Left hindlimb (tissue), 1 donor: ENCODE results near the gene ITGBL1.

Experiments
- DNase-seq: peaks from one replicate; pipeline ENCODE4 v3.0.0-alpha.2; 2018

ITGBL1 gene

DNA sequence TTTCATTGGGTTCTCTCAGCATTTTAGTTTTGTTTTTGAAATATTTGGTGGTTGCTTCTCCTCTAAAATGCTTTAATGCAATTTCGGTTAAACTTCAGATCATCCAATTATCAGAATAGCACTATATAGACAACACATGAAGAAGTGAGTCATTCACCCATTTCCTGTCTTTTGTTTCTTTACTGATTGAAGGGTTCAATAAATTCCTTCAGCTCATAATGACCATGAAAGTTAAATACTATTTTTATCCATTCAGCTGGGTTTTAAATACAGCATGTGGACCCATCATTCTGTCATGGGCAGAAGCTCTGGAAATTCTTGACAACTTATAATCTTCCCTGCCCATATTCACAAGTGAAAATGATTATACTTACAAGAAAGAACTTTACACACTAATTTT lies 187.2 kb downstream of the ITGBL1 start:
- DNase-seq = no peak

DNA sequence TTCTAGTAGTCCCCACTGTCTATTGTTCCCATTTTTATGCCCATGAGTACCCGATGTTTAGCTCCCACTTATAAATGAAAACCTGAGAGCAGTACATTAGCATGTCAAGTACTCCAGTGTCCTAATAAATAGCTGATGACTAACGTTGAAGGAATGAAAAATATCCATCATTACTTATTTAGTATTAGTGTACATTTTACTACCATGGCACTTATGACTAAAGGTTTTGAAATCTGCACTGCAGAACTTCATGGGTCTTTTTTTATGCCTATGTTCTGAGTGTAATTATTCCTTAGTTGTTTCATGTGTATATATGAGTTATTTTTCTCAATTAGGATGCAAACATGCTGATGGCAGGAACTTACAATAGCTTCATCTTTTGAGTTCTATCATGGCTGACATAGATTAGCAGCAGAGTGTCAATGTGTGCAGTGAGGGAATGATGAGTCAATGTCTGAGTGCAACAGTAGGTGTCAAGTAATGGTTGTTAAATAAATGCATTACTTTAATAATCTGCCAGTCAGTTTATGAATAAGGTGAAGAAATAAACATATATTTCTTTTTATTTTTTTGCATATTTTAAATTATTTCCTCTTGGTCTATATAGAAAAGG lies 188.4 kb downstream of the ITGBL1 start:
- DNase-seq = no peak

DNA sequence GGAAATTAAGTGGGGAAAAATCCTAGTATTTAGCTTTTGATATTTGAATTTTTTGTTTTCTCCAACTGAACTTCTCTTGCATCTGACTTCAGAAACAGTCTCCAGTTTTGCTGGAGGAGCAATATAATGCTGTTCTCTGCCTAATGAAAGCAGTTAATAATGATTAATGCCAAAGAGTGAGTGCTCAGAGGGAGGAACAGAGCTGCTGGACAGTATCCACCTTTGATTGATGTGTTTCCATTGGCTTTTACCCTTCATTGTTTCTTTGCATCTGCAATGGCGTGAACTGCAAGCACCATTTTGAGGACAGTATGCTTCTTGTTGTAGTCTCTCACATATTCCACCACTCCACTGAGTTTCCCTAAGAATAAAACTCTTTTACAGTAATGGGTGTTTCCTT lies 193.4 kb downstream of the ITGBL1 start:
- no peak for DNase-seq

DNA sequence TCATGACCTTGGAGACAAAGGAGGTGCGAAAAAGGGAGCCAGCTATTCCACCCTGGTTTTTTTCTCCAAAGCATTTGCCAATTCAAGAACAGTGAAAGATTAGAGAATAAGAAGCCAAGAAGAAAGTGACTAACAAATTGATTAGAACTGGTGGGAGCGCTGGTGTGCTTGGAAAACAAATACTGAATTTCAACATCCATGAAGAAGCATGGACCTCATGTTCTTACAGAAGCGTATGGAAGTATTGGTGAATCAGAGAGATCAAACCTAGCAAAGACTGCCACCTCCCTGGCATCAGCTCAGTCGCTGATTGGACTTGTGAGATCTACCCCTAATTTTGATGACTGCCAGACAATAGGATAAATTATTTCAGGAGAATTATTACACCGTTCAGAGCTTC lies 195.3 kb downstream of the ITGBL1 start:
- DNase-seq = no peak

DNA sequence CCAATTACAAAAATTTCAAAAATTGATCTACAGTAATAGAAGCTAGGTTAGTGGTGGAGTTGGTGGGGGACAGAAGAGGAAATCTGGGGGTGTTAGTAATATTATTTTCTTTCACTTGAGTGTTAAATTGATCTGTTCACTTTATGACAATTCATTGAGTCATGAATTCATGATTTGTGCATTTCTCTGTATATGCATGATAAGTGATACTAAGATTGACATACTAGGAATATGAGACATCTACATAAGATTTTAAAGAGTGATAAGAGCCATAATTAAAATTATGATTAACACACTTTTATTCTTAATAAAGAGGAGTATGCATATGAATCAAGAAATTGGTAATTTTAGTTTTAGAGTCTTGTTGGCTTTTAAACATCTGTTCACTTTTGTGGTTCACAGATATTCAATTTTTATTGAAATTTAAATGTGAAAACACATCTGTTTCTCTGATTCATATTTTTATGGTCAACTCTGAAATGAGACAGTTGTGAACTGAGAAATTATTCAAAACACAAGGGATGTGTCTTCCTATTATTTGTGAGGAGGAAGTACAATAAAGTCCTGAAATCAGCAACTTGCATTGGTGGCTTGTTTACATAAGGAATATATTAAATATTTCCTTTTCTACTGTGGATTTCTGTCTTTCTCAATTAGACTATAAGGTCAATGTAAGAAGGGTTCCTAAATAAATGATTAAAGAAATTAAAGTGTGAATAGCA lies 196.5 kb downstream of the ITGBL1 start:
- DNase-seq = no peak

DNA sequence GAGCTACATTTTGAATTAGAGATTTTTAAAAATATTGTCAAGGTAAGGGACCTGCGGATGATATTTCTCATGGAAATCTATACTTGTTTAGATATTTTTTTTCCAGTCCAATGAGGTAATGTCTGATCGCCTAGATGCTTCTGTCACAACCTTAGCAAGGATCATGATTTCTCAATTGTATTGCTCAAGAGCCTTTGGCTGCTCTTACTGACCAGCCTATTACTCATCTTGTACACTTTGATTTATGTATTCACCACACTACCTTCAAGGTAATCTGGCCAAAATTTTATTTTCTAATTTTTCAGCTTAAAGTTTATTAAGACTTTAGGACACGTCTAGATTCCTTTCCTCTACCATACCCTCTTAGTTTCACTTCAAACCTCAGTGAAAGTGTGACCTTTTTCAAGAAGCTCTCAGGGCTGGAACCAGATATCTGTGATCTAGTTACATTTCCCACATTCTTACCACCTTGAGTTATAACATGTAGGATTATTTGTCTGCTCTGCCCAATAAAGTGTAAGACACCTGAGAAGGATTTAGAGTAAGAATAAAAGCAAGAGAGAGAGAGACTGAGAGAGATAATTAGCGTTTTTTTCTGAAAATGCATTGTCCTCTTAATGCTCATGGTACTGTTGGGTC lies 197.1 kb downstream of the ITGBL1 start:
- no peak for DNase-seq

DNA sequence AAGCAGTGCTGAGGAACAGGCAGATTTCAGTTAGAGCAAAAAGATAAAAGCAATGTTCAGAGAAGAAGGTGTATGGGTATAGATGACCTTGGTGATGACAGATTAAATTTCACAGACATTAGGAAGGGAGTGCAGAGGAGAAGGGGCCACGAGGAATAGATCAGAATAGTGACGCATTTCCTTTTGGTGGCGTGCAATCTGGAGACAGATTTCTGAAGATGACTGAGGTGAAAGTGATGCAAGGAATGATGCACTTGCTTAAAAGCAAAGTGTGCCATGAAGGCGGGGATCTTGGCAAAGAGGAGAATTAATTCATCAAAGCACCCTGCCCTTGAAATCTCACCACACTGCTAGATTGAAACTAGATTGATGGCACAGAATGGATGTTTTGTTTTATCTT lies 202.4 kb downstream of the ITGBL1 start:
- DNase-seq = no peak

DNA sequence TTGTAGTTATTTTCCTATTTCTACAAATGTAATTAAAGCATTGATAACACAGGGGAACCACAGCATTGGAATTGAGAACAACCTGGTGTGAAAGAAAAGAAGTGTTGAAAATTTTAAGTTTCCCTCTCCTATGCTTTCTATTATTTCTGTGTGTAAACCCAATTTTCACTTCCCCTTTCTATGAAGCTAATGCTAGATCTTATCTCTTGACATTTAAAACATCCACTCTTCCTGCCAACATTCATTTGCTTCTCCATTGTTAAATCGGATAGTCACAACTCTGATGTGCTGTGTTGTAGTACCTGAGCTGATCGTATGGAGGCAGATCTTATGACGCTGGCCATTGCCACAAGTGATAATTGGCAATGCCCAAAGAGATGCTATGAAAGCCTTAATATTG lies 203.0 kb downstream of the ITGBL1 start:
- DNase-seq = no peak

DNA sequence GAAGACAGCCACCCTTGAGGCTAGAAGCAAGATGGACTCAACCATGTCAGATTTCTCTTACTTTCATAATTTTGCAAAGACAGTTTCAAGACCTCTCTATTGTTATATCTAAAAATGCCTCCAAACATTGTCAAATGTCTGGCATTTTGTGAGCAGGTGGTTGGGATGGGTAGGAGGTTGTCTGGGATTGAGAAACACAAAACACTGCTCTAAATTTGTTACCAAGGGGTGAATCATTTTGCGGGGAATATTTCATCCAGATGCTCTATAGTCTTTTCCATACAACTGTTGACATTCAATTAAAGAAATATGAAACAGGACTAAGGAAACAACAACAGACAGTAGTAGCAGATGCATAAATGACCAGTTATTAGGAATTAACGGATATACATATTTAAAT lies 208.2 kb downstream of the ITGBL1 start:
- no peak for DNase-seq

DNA sequence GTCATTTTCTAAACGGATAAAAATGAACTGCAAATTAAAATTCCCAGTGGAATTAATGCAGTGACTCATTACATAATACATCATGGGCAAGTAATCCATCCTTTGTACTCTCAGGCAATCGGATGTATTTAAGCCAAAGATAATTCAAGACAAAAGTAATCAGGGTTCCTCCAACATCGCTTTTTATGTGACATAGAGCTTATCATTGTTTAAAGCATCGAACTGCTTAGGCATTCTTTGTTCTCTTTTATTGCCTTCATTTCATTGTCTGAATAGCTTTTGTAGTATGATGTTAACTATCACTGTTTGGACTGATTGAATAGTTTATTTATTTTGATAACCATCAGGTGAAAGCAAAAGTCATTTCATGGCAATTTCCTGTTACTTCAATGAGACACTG lies 209.4 kb downstream of the ITGBL1 start:
- no peak for DNase-seq

DNA sequence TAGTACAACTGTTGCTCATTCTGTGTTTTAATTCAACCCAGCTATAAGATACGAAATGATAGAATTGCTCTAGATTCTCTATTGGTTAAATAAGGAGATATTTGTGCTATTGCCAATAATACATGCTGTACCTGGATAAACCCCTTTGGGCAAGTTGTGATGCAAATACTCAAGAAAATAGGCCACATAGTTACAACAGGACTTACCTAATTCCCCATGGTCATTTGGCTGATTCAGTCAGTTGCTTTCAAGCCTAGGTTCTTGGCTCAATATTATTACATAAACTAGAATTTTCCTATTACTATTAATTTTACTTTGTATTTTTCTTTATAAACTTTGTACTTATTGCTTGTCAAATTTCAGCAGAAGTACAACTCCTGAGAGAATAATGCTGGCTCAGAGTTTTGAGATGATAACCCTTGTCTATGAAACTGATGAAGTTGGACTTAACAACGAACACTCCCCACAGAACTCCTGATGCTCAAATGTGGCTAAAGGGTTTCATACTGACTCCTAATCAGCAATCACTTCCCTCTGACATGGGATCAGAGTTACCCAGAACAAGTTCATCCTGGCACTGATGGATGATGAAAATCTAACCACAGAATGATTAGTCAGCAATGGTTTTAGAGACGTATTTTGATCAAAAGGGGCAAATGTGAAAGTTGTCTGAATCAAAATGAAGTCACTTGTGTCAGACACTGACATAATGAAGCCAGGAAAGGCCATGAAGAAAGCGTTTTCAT lies 221.1 kb downstream of the ITGBL1 start:
- no peak for DNase-seq

DNA sequence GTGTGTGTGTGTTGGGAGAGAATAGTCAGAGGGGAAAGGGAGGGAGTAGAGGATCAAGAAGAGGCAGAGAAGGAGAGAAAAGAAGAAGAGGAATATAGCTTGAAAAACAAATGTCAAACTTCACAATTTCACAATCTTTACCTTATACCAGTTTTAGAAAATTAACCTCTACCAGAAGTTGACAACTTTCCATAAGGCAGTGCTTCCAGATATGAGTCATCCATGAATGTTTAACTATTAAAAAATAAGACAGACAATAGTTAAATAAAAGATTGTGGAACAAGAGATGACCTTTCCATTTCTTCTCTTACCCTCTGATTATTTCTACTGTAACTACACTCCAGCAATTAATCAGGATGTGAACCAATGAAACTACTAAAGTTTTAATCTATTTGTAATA lies 229.4 kb downstream of the ITGBL1 start:
- no peak for DNase-seq

DNA sequence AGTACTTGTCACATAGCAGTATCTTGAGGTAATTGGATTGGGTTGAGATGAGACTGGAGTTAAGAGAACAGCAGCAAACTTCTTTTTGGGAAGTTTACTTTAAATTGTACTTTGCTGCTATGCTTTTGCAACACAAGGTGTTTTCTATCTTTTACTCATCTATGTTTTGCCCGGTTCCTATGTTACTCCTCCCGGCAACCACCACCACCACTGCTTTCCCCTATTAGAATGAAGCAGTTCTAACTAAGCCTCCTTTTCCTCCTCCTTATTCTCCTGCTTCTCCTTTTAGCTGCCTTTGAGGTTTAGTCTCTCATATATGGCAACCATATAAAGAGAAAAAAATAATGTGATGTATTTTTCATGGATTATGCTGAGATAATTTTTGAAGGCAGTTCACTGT lies 233.5 kb downstream of the ITGBL1 start:
- DNase-seq = no peak

DNA sequence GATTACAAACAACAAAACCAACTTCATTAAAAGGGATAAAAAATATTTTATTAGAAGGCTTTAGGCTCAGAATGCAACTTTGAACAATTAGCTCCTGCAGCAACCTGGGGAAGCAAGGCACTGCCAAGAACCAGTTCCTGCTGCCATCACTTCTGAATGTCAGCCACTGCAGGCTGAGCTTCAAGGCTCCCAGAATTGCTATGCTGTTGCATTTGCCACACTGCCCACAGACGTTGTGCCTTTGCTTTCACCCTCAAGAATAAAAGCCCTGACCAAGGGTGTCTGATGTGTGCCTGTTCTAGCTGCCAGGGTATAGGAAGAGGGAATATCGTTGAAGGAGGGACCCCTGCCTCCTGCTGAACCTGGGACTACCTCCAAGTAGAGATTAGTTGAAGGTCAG lies 238.4 kb downstream of the ITGBL1 start:
- DNase-seq = no peak

DNA sequence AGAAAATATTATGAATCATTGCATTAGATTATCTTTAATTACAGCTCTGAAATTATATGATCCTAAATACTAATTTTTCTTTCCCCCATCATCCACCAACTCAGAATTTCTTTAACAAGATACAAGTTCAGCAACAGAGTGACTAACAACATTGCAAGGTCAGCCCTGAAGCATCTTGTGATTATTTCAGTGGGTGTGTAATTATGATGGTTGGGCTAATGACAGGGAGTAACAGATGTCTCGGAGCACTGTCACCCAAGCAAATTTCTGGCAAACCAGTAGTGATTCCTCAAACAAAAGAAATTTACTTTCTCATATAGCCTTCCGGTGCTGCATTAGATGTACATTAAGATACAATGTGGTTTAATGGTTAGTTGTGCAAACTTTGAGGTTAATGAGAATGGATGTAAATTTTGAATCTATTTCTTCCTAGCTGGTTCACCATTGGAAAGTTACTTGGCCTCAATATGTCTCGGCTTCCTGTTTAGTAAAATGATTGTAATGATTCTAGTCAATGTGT lies 238.9 kb downstream of the ITGBL1 start:
- no peak for DNase-seq

DNA sequence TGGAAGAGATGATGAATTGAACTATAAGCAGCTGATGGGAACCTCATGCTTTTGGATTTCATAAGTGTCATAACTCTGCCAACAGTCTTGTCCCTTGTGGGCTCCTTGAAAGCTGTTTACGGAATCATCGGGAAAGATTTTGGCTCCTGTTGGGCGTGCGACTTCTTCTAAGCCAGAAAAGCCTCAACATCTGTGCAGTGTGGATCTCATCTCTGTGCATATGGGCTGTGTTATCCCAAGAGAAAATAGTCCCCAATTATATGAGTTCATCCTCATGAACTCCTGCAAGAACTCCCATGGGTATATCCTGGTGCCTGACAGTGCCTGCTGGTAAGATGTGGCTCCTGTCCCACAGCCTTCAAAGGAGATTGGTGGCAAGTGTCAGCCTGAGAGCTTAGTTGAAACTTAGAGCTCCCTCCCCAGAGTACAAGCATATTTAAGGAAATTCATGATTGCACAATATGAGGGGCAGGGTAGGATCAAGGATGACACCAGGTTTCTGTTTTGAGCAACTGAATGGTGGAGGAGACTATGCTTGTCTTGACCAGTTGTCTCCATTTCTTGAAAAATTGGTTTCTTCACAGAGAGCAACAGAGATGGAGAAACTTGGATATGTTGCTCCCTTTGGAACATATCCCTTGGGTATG lies 243.5 kb downstream of the ITGBL1 start:
- DNase-seq = peak; percentile 30

DNA sequence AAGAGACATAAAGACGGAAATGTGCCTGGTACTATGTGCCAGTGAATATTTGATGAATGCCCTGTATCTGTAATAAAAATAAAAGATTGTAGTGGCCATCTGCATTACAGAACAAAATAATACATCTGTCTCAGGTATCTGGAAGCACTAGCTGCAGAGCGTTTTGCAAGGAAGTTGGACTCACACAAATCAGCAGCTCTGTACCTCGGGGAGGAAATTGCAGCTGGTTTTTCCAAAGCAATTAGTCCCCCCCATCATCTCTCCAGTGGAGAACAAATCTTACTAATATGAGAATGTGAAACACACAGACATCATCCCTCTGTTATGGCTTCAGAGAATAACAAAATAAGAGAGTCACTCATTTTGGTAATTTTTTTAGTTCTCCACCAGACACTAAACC lies 245.3 kb downstream of the ITGBL1 start:
- no peak for DNase-seq

DNA sequence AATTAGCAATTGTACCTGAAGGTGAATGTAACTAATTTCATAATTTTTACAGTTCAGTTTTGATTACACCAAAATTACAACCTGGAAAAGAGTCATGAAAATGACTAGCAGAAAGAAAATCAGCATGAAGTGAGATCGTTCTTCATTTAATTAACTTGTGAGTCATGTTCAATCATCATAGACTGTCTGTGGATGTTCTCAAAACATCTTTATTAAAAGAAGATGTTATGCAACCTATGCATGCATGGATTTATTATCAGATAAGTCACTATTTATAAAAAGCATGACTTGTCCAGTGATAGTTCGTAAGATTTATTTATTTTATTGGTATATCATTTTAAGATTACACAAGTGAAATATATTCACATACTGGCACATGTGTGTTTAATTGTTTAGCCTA lies 245.9 kb downstream of the ITGBL1 start:
- DNase-seq = no peak

DNA sequence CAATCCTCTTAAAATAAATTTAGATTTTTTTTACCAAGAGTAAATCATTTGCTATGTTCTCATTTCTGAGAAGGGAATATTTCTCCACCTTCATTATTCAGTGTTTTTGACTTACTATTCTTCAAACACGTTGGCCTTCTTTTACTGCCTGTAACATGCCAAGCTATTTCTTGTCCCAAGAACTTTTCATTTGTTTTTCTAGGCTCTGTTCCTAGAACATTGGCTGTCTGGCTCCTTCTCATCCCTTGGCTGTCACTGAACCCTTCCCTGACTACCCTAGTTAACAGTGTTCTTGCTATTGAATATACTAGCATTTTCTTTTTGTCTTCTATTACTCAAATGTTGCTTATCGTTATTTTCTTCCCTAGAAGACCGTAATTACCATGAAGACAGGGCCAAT lies 248.1 kb downstream of the ITGBL1 start:
- DNase-seq = no peak

DNA sequence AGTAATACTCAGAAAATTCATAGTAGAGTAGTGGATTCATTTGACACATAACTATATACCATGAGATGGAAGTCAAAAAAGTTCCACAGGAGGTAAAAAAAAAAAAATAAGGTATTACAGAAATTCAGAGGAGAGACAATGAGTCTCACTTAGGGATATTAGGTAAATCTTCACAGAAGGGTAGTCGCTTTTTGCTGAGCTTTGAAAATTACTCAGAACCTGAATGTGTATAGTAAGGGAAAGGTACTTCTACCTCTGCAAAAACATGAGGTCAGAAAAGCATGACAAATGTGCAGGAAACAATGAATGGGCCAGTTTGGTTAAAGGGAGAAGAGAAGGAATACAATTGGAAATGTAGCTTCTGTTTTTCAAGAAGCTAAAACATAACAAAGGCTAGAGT lies 250.6 kb downstream of the ITGBL1 start:
- DNase-seq = no peak

DNA sequence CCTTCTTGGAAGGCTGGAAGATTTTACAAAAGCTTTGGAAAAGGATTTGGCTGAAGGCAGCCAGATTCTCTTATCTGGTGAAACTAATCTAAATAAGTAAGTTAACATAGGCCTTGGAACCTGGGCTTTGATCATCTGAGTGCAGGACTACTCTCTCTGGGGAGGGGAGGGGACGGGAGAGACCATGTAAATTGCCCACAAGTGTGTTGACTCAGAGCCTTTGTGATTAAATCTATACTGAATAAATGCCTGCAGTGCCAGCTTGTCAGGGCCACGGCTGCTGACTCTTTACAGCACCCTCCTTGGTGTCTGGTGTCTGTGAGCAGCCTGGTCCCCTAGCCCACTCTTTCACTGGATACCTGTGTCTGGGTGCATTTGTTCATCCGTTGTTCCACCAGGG lies 251.4 kb downstream of the ITGBL1 start:
- DNase-seq = no peak

DNA sequence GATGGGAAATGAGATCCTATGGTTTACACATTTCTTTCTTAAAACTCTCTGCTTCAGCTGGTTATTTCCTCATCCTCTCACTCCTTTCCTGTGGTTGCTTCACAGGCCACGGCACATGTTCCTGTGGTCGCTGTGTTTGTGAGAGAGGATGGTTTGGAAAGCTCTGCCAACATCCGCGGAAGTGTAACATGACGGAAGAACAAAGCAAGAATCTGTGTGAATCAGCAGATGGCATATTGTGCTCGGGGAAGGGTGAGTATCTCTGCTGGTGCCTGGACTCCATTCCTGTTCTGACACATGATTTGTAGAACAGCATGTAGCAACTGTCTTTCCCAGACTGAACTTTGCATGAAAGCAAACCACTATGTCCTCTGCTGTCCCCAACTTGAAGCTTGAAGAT lies 254.2 kb downstream of the ITGBL1 start:
- peak; percentile 49 for DNase-seq

DNA sequence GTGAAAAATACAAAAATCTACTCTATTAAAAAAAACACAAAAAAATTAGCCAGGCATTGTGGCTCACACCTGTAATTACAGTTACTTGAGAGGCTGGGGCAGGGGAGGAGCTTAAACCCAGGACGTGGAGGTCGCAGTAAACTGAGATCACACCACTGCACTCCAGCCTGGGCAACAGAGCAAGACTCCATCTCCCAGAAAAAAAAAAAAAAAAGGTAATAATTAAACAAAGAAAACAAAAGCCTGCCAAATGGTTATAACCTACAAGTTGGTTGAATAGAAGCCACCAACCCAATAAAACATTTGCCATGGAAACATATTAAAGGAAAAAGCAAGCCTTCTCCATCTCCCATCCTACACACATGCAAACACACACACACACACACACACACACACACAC lies 255.2 kb downstream of the ITGBL1 start:
- DNase-seq = no peak
